Stimulated activated CD4-positive, alpha-beta T cell treated with anti-CD3 and anti-CD28 coated beads, TNF-alpha, amount 100 ng/mL, for 48 hours (primary cell): ENCODE measurements around the gene FREM2.

Source experiments
- DNase-seq, 3 donors: peaks; one replicate each; pipeline ENCODE4 v3.0.0-alpha.2; 2020; ENCODE audit warnings: low read depth in 3 of 3

Gene FREM2

GRCh38 chr13:38686577-38687245 lies at the start of gene FREM2:
Gene FREM2, plus strand, starts transcription at chr13:38687077. Its CDS starts 268 bp downstream, at chr13:38687345.
- DNase-seq = no peak

- no peak for DNase-seq
These were observed 49.3 kb upstream of the FREM2 start for GRCh38 chr13:38637576-38637975.

GRCh38 chr13:38641164-38641948 lies 45.5 kb upstream of the FREM2 start:
- no peak for DNase-seq

GRCh38 chr13:38647312-38647711 lies 39.6 kb upstream of the FREM2 start:
- DNase-seq = no peak

GRCh38 chr13:38648912-38649311 lies 38.0 kb upstream of the FREM2 start:
- DNase-seq = no peak

GRCh38 chr13:38656699-38657098 lies 30.2 kb upstream of the FREM2 start:
- no peak for DNase-seq

- DNase-seq = no peak
These were observed 29.7 kb upstream of the FREM2 start for GRCh38 chr13:38657191-38657590.

- no peak for DNase-seq
These were observed 28.0 kb upstream of the FREM2 start for GRCh38 chr13:38658906-38659305.

- no peak for DNase-seq
These were observed 25.7 kb upstream of the FREM2 start for GRCh38 chr13:38661010-38661675.

GRCh38 chr13:38662362-38662761 lies 24.5 kb upstream of the FREM2 start:
- no peak for DNase-seq

GRCh38 chr13:38664906-38665305 lies 22.0 kb upstream of the FREM2 start:
- no peak for DNase-seq

- DNase-seq = no peak
These were observed 19.3 kb upstream of the FREM2 start for GRCh38 chr13:38667526-38668109.

GRCh38 chr13:38669234-38669964 lies 17.5 kb upstream of the FREM2 start:
- no peak for DNase-seq

- no peak for DNase-seq
These were observed 16.2 kb upstream of the FREM2 start for GRCh38 chr13:38670627-38671026.

- no peak for DNase-seq
These were observed 14.9 kb upstream of the FREM2 start for GRCh38 chr13:38671980-38672379.

GRCh38 chr13:38674208-38674607 lies 12.7 kb upstream of the FREM2 start:
- DNase-seq = no peak

- no peak for DNase-seq
These were observed 6.0 kb upstream of the FREM2 start for GRCh38 chr13:38680912-38681311.

- no peak for DNase-seq
These were observed 2.2 kb upstream of the FREM2 start for GRCh38 chr13:38684714-38685113.

GRCh38 chr13:38685431-38685830 lies 1.4 kb upstream of the FREM2 start:
- no peak for DNase-seq

GRCh38 chr13:38685974-38686576 lies 802 bp upstream of the FREM2 start:
- DNase-seq = no peak
